Stimulated activated CD4-positive, alpha-beta T cell treated with anti-CD3 and anti-CD28 coated beads, Interleukin-1b, Interleukin-23, amount 100 ng/mL, for 48 hours (primary cell): ENCODE results near the gene KIAA0232.

Experiments used
- DNase-seq: peaks from one replicate; pipeline ENCODE4 v3.0.0-alpha.2; 2020

The KIAA0232 gene, protein sequence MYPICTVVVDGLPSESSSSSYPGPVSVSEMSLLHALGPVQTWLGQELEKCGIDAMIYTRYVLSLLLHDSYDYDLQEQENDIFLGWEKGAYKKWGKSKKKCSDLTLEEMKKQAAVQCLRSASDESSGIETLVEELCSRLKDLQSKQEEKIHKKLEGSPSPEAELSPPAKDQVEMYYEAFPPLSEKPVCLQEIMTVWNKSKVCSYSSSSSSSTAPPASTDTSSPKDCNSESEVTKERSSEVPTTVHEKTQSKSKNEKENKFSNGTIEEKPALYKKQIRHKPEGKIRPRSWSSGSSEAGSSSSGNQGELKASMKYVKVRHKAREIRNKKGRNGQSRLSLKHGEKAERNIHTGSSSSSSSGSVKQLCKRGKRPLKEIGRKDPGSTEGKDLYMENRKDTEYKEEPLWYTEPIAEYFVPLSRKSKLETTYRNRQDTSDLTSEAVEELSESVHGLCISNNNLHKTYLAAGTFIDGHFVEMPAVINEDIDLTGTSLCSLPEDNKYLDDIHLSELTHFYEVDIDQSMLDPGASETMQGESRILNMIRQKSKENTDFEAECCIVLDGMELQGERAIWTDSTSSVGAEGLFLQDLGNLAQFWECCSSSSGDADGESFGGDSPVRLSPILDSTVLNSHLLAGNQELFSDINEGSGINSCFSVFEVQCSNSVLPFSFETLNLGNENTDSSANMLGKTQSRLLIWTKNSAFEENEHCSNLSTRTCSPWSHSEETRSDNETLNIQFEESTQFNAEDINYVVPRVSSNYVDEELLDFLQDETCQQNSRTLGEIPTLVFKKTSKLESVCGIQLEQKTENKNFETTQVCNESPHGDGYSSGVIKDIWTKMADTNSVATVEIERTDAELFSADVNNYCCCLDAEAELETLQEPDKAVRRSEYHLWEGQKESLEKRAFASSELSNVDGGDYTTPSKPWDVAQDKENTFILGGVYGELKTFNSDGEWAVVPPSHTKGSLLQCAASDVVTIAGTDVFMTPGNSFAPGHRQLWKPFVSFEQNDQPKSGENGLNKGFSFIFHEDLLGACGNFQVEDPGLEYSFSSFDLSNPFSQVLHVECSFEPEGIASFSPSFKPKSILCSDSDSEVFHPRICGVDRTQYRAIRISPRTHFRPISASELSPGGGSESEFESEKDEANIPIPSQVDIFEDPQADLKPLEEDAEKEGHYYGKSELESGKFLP (N-terminal part only)

DNA sequence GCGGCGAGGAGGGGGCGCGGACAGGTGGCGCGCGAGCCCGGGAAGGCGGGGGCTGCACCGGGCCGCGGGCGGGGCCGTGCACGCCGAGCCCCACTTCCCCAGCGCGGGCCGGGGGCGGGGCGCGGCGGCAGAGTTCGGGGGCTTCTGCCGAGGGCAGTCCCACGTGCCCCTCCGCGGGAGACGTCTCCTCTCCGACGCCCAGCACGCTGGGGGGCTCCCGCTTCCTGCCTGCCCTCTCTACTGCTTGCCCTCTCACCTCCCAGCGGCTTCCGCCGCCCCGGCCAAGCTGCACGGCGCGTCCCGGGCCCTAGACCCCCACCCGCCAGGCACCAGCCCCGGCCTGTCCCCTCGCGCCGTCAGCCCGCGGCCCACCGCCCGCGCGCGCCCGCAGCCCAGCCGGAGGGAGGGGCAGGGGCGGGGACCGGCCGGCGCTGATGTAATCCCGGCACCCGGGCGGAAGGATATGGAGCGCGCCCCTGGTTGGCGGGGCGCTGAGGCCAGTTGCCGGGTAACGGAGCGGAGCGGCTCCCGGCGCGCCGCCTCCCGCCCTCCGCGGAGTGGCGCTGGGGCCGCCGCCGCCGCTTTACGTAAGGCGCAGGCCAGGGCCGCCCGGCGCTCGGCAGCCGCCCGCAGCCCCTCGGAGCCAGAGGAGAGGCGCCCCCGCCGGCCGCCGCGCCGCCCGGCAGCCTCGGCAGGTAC is at the start of gene KIAA0232:
Gene KIAA0232 (plus strand): TSS at position 581 of the 699 bp plus-strand sequence. CDS start 41,727 bp downstream, outside the sequence.
- DNase-seq = peak; percentile 88

DNA sequence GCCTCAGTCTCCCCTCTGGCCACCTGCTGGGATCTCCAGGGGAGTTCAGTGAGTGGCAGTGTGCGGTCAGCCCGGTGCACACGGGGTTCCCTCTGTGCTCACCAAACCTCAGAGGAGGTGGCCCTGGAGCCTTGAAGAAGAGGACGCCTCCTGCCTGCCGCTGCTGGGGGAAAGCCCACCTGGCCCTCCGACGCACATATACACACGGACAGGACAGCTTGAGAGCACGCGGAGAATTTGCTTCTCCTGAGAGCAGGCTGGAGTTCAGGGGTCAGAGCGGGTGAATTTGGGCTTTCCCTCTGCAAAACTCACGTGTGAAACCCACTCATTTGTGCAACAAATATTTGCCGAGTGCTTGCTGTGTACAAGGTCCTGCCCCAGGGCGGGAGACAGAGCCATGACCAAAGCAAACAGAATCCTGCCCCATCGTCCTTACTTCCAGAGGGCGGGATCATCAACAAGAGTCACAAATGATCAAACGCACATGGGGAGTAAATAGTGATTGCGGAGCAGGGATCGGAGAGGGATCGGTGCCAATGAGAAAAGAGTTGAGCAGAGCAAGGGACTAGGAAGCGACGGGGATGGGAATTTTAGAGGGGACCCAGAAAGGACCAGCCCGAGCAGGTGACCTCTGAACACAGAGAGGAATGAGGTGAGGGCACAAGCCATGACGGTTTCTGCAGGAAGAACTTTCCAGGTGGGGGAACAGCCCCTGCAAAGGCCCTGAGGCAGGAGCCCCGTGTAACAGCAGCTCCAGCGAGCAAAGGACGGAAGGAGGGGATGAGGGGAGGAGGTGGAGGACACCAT is 49.0 kb upstream of the KIAA0232 start:
- DNase-seq = no peak

DNA sequence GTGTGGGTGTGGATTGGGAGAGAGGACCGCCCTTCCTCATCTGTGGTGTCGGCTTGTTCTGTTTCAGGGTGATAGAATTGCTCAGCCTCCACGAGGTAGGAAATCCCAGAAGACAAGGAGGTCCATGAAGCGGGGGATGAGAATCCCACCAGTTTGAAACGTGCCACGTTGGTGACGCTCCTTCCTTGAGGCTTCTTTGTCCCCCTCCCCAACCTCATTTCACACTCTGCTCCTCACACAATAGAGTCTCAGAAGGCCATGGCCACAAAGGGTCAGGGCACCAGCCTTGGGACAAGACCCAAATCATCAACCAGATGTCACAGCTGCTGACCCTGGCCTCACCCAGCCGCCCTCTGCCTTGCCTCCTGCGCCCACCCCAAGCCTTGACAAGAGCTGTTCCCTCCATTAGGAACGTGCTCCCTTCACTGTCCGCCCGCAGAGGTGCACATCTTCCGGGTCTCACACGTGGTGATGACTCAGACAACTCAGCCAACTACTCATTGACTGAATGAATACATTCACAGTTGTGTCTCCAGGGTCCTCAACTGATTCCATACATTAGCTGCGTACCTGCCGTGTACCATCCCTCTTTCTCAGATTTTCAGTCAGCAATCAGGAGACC is 48.3 kb upstream of the KIAA0232 start:
- DNase-seq = no peak

DNA sequence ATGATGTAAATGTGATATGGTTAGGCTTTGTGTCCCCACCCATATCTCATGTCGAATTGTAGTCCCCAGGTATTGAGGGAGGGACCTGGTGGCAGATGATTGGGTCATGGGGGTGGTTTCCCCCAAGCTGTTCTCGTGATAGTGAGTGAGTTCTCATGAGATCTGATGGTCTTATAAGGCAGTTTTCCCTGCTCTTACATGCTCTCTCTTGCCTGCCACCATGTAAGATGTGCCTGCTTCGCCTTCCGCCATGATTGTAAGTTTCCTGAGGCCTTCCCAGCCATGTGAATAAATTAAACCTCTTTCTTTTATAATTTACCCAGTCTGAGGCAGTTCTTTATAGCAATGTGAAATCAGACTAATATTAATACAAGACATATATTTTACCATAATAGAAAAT is 42.6 kb upstream of the KIAA0232 start:
- DNase-seq = no peak

DNA sequence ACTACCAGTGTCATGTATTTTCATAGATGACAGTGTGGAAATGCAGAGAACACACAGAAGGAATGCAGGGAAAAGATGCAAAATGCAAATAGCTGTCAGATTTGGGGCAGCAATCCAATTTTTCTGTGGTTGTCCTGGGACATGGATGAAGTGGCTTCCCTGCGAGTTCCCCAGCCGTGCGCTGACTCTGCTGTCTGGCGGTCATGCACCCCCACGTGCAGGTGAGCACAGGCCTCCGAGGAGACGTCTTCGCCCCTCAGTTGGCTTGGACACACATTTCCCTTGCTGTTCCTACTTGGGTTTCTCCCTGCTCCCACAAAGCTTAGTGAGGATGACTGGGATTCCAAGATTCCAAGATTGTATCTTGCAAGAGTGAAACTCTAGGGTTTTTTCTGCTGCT is 42.2 kb upstream of the KIAA0232 start:
- DNase-seq = no peak

DNA sequence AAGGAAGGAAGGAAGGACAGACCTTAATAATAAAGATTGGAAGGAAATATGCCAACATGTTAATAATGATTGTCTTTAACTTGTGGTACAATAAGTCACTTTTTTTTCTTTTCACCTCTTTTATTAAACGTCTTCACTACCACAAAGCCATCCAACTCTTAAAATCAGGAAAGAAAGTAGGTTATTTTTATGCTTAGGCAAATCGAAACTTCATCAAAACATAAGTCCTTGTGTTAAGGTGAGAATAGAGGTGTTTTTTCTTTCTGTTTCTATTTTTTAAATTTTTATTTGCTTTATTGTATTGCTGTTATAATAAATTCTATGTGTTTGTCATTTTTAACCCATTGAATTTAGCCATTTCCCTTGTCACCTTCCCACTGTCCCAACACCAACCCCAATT is 40.0 kb upstream of the KIAA0232 start:
- no peak for DNase-seq

DNA sequence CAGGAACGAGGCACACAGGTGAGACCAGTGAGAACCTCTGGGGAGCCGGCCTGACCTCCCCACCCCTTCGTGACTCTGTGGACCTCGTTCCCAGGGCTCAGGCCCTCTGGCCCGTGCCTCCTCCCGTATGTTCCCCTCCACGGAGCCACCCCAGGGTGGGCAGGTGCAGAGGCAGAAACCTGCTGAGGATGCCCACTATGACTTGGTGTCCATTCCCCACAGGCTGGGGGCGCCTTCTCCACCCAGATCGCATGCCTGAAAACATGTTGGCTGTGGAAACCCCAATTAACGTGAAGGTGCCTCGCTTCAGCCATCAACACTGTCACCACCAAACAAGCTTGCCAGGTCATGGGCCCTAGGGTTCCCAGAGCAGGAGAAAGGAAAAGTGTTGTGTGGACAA is 39.5 kb upstream of the KIAA0232 start:
- DNase-seq = no peak

DNA sequence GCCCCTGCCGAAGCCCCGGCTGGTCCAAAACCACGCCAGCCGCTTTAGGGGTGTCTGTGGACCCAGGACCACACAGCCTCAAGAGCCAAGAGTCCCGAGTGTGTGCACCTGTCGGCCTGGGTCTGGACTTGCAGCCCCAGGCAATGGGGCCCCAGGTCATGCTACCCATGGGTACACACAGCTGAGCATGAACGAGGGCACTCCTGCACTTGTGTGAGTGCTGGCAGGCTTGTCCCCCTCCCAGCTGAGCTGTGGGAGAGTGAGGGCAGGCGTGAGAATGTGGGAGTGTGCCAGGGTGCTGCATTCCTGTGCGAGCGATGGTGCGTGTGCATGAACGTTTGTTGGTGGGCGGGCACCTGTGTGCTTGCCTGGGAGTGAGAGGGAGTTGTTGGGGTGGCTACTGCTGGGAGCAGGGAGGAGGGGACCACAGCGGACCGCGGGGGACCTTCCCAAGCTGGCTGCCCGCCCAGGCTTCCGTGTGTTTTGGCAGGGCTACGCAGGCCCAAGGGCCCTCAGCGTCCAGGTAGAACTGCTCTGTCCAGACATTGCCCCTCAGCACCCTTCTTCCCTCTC is 35.7 kb upstream of the KIAA0232 start:
- DNase-seq = no peak

DNA sequence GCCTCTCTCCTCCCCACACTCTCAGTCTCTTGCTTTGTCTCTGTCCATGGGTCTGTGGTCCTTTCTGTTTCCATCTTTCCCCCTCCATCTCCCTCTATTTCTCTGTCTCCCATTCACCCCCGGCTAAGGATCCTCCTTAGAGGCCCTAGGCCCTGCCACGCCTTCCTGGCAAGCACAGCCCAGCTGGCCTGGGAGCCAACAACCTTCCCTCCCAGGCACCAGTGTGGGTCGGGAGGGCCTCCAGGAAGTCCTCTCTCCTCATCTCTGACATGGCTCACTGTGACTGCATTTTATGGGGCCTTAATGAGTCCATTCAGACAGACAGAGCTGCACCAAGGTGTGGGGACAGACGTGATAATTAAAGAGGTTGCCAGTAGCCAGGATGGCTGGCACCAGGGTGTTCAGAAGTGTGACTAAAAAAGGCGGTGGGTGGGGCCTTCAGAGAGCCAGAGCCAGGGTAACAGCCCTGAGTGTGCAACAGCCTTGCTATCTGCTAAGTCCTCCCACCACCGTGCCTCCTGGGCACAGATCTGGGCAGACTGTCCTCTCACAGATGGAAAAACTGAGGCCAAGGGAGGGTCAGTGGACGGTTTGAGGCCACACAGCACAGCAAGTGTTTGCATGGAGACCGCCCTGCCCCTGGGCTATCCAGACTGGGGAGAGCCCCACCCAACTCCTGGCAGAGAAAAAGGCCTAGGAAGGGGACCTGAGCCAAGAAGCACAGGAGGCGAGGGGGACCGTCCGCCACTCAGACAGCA is 35.1 kb upstream of the KIAA0232 start:
- no peak for DNase-seq

DNA sequence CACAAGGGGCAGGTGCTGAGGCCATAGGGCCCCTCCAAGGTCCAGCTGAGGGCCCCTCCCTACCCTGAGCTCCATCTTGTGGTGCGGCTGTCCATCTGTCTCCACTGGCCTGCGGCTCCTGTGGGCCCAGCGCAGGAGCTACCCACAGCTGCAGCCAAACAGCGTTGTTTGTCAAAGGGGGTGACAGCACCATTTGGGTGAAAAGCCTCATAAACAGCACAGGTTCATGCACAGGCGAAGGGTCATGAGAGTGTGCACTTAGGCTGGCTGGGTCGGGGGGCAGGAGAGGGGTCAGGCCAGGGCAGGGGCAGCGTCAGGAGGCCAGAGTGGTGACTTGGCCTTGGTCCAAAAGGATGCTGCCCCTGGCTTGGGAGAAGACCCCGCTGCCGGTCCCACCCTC is 34.2 kb upstream of the KIAA0232 start:
- no peak for DNase-seq

DNA sequence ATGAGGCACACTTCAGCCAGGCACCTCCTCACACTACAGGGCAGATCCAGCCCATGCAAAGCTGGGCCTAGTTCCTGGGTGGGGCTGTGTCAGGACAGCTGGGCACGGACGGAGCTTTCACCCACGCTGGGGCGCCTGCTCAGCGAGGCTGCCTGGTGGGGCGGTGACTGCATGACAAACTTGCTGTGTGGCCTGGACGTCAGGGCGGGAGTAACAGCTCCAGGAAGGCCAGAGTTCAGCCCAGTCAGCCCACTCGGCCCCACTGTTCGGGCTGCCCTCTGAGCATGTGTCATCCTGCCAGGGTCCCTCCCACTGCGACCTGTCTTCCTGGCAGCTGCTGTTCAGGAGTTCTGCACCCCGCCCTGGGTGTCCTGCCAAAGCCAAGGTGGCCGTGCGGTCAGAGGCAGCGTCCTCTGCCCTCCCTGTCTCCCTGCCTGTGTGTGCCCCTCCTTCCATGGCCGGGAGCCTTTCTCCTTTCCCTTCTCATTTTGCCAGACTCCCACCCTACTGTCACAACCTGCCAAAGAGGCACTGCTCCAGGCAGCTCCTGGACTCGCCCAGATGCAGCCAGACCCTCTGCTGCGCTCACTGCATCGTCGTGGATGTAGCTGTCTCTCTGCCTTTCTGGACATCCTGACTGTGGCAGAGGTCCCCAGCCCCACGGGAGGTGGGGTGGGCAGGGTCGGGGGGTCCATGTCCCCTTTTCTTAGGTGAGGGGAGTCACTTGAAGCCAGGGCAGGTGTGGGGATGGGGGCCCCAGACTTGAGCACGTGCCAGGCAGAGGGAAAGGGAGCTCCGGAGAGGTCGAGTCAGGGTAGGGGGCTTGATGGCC is 33.0 kb upstream of the KIAA0232 start:
- DNase-seq = no peak

DNA sequence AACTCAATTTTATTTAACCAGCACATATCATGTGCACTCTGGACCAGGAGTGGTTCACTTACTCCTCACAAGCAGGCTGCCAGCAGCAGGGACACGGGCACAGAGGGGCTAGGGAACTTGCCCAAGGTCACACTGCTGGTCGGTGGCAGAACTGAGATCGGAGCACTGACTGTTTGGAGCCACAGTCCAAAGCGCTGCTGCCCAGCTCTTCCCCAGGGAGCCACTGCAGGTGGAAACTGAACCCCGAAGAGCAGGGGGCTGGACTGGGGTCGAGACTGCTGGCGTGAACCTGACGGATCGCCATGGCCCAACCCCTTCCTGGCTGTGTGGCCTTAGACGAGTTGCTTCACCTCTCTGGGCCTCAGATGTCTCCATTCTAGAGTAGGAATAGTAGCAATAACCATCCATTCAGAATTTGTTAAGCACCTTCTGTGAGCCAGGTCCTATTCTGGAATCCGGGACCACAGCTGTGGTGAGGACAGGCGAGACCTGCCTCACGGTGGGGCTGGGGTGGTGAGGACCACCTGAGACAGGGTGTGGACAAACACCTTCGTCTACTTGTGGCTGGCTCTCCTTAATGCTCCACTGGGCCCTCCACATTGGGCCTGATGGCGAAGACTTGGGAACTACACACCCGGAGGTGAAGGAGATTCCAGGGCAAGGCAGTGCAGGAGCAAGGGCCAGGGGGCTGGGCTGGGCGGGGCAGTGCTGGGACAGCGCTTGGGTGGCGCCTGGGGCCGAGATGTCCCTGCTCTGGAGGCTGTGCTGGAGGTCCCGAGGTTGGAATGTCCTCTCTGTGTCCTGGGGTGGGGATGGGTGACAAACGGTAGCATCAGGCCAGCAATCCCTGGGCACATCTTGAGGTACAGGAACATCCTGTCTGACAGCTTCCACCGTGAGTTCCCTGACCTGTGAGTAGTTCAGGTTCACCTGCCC is 32.0 kb upstream of the KIAA0232 start:
- no peak for DNase-seq

DNA sequence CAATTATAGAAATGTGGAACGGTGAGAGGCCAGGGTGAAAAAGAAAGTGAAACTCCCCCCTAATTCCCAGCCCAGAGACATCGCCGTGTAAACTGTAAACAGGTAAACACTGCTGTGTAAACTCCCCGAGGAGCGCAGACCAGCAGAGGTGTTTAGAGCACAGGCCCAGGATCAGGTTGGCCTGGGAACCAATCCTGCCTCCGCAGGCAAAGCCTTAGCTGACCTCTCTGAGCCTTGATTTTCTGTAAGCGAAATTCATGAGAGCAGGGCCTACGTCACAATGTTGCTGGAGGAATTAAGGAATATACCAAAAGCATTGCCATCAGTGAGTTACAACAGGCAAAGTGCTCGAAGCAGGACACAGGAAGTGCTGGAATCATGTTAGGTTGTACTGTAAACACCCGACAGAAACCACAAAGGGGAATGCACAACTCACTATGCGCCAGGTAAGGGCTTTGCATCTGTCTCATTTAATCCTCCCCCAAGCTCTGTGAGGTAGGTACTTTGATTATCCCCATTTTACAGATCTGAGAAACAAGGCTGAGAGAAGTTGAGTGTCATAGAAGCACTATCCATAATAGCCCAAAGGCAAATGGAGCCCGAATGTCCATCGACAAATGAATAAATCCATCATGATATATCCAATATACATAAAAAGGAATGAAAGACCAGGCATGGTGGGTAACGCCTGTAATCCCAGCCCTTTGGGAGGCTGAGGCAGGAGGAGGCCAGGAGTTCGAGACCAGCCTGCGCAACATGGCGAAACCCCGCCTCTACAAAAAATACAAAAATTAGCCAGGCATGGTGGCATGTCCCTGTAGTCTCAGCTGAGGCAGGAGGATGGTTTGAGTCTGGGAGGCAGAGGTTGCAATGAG is 30.7 kb upstream of the KIAA0232 start:
- DNase-seq = no peak

DNA sequence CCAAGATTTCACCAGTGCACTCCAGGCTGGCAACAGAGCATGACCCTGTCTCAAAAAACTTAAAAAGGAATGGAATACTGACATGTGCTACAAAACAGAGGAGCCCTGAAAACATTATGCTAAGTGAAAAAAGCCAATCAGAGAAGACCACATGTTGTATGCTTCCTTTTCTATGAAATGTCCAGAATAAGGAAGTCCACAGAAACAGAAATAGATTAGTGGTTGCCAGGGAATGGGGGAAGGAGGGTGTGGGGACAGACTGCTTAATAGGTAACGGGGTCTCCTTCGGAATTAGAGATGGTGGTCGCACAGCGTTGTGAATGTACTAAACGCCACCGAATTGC is 30.1 kb upstream of the KIAA0232 start:
- no peak for DNase-seq

DNA sequence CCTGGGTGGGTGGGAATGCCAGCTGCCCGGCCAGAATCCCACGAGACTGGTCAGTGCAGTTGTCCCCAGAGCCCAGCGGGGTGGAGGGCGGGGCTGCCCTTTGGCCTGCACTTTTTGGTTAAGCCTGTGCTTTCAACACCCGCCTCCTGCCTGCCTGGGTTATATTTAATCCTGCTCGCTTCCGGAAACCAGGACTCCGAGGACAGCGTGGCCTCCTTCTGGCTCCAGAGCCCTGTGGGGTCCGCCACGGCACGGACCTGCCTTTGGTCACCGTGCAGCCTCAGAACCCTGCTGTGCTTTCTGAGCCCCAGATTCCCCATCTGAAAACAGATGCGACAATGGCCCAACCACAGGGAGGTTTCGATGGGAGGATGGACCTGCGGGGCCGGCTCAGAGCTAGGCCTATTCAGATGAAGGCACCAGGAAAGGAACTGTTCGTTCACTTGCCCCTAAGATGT is 29.4 kb upstream of the KIAA0232 start:
- DNase-seq = no peak

DNA sequence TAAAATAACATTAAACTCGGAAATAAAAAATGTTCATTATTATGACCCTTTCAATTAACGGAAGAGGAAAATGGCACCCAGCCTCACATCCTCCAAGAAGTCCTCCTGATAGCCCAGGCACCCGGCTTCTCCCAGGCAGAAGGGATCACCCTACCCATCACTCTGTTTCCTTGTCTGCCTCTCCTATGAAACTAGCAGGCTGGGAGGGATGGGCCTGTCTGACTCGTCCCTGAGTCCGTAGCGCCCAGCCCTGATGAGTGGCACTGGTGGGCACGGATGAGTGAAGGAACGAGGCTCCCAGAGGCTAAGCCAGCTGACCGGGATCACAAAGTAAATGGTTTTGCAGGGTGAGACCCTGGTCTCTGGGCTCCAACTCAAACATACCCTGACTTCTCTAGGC is 28.6 kb upstream of the KIAA0232 start:
- no peak for DNase-seq

DNA sequence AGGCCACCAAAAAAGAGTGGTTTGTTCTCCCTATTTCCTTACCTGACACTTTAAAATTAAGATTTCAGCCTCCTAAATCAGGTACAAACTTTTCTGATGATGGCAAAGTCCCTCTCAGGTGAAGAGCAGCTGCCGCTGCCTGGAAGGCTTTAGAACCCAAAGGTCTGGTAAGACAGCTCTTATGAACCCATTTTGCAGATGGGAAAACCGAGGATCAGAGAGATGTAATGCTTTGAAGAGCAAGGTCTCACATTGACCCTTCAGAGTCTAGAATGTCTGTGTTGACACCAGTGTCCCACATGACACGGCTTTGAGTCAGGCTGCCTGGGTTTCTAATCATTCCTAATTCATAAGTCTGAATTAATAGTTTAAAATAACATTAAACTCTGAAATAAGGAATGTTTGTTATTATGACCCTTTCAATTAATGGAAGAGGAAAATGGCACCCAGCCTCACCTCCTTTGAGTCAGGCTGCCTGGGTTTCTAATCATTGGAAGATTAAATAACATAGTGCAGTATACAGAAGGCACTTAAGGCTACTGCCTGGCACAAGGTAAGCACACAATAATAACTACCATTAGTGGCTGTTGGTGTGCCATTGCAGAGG is 27.9 kb upstream of the KIAA0232 start:
- no peak for DNase-seq
